GM21528 (cell line): ENCODE data around the gene NFIB.

ENCODE experiments used
- ATAC-seq: cut with Tn5 transposase; IDR thresholded peaks from one replicate; pipeline ENCODE4 v1.9.1; 2021; ENCODE audit warnings: mild to moderate bottlenecking, moderate library complexity; ENCODE audit not compliant: unreplicated experiment, low FRiP score

The NFIB gene

DNA sequence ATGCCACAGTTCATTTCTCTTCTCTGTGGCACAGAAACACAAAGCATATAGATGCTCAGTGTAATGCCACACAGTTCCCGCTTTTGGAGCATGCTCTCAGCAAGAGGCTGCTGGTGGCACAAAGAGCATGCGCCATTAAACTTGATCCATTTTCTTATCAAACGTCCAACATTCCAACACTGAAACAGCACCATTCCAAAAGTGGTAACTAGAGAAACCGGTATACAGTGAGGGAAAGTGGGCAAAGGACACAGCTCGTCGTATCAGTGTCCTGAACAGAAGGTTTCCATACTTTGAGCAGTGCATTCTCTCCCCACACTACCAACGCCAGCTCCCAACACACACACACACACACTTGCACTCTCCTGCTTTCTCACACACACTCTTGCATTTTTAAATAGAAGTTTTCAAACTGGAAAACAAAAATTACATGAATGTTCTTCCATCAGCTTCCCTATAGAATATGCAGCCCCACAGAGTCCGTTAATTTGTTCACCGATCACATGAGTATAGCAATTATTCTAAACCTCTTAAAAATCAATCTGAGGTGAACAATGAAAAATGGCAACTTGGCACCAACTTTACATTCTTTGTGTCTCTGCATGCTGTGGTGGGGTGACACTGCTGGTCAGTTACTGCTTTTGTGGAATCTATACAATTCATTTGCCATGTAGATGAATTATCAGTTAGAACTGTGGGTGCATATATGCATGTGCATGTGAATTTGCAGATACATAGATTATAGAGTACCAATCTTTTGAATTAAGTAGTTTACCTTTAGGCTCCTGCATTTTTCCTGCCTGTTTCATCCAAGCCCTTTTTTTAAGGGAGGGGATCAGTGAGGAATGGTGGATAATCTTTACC lies 5.7 kb downstream of the NFIB start:
- ATAC-seq = no peak

DNA sequence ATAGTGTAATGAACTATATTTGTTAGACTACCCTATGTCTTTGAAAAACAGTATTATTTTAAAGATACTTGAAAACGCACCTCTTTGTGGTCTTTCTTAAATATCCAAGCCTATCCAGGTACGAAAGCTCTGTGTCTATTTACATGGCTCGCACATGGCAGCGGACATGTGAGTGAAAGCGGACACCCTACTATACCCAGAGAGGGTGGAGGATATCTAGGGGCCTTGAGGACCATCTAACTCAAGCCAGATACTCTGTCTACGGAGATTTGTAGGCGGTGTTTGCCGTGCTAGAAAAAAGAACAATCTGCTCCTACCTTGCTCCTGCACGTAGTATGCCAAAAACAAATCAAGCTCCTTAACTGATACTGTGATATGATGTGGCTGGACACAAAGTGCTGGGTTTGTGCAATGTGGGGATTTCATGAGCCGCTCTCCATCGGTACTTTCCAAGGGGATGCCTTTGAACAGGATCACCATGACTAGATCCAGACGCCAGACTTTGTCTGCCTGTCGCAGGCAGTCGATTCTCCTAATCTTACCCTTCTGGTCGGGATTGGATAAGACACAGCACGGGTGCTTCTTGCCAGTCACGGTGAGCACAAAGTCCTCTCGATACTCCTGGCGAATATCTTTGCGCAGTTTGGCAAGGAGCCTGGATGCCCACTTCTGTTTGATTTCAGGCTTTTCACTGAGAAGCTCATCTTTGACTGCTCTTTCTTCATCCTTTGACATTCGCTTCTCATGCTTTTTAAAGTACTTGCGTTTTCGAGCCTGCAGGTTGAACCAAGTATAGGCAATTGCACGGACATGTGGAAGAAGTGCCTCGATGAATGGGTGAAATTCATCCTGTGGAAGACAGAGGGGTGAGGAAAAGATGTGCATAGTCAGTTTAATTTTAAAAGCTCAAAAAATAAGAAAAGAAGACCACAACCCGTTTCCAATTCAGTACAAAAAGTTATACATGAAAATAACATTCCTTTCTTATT lies 7.0 kb downstream of the NFIB start:
- no peak for ATAC-seq

DNA sequence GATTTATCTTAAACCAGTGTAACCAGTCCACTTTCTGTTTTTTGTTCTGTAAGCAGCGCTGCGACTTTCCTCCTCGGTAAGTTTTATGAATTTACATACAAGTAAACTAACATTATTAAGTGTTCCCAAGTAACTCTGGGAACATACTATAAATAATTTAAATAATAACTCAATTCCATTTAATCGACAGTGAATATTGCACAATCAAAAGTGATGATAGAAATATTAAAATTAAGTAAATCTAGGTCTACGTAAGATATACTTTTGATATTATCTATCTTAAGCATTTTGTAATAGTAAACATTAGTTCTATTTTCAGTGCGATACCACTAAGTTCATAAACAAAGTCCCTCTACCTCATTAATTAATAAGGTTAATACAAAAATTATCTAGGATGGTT lies 7.8 kb downstream of the NFIB start:
- ATAC-seq = no peak

DNA sequence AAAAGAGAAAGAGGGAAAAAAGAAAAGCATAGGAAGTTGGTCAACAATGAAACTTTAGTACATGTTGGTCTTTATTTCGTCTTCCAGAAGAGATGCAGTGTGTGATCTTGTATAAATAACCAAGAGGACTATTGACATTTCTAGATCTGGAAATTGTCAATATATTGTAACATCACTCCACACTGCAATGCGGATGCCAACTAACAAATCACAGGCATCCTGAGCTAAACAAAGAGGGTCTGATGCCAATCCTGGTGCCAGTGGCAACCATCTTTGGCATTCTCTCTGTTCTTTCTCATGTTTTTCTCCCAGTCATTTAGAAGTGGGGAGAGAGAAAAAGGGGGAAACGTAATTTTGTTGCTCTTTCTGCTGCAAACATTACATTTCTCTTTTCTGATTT lies 9.7 kb downstream of the NFIB start:
- ATAC-seq = no peak

DNA sequence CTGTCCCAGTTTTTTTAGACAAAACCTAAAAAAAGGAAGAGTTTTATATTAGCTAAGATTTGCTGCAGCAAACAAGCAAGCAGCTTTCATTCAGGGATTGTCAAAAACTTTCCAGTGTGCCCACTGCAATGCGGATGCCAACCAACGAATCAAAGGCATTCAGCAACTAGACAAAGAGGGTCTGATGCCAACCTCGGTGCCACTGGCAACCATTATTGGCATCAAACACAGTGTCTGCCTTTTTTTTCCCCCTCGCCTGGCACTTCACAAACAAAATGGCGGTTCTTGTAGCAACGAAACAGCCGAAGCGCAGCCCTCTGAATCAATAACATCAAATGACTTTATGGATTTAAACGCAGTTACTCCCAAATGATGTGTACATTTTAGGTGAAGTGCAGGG lies 10.4 kb downstream of the NFIB start:
- no peak for ATAC-seq

DNA sequence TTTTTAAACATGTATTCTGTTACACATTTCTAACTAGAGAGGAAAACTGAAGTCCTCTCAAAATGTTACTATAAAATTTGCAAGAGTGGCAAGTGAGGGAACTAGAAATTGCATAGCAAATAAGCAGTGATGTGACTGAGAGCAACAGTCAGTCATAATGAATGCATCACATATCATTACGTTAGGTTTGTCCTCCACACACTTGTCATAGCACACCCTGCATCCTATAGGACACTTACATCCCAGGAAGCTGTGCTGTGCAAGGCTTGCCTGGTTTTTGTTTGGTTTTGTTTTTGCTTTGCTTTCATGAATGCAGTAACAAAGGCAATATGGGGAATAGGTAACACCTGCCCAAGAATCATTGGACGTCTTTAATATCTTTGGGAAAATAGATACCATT lies 10.8 kb downstream of the NFIB start:
- ATAC-seq = no peak

DNA sequence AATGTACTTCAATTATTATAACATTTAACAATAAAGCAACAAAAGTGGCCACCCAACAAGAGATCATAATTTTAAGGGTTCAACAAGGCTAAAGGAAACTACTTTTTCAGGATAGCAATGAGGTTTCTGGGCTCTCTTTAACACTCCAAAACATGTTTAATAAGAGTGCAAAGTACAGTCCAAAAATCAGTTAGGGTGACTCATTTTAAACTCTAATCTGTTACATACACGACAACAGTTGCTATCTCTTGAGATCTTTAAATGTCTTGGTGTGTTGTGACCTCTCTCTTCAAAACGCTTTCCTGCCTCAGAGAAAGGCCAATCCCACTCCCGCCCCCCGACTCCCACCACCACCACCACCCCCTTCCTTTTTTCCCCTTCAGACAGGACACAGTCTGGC lies 11.5 kb downstream of the NFIB start:
- no peak for ATAC-seq

DNA sequence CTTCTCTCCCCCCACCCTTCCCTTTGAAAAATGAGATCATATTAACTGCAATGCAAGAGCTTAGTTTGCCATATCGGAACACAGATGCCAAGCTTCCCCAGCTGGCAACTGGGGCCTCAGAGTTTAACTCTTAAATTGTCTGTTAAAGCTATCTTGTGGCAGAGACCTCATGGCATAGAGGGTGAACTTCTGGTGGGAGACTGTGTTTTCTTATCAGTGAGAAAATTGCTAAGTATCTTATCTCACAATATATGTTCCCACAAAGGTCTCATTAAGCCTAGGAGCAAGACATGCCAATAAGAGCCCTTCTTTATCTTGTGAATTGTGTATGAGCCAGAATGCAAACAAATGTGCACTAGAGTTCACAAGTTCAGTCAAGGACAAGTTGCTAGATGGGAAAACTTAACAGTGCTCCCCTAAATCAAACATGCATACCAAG lies 12.3 kb downstream of the NFIB start:
- ATAC-seq = no peak

DNA sequence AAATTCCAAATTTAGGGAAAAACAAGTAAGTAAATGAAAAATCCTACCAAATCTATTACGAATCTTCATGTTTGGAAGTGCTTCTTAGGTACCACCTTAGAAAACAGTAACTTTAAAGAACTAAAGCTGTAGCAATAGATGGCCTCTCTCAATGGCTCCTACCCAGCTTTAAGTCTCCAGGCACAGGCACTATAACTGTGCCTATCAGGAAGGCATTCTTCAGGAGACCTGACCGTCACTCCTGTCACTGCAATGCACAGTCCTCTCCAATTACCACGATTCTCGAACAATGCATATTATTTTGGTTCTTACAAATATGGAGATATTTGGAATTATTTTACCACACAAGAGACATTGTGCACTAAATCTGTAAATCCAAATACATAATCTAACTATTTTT lies 12.9 kb downstream of the NFIB start:
- no peak for ATAC-seq

DNA sequence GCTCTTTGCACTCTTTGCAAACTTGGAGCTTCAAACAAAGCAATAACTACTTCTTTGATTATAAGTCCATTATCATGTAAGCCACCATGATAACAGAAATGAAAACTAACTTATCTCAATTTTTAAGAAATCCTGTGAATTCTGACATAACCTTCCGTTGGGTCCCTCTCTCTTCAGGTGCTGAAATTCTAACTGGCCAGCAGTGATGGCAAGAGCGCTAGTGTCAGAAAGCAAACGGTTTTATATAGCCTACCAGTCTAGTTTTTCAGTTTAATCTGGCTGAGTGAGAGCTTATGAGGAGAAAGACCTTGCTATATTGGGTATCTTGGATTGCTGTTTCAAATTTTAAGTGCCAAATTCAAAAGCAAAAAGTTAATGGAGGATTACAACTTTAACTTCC lies 13.4 kb downstream of the NFIB start:
- no peak for ATAC-seq

DNA sequence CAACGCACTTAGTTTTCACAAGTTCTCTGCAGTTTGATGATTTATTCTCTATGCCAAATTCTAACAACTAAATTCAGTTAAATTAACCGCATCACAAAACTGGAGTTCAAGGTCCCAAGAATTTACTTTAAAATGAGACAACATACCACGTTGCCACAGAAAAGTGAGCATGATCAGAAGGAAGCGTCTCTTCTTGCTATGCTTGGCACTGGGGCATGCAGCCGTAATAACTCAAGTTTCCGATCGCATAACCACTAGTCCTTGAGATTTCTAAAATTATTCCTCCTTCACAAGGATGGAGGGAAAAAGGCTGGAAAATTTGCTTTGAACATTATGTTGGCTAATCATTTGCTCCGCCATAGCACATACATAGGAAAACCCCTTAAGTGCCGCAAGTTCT lies 13.9 kb downstream of the NFIB start:
- ATAC-seq = no peak

DNA sequence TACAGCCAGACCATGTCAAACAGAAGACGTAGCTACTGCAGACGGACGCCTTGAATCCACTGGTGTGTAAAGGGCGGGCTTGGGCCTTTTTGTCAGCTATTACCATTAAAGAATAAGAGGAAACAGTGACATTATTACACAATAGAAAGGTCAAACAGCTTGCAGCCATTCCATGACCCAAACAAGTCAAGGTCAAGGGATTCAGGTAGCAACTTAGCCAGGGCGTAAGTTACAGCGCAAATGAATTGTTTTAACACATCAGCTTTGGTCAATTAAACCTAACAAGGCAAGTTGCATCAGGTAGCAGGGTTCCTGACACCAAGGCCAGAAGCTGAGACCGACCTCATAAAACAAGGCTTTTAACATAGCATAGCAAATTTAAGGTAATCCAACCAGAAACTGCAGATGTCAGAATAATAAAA lies 15.3 kb downstream of the NFIB start:
- no peak for ATAC-seq

DNA sequence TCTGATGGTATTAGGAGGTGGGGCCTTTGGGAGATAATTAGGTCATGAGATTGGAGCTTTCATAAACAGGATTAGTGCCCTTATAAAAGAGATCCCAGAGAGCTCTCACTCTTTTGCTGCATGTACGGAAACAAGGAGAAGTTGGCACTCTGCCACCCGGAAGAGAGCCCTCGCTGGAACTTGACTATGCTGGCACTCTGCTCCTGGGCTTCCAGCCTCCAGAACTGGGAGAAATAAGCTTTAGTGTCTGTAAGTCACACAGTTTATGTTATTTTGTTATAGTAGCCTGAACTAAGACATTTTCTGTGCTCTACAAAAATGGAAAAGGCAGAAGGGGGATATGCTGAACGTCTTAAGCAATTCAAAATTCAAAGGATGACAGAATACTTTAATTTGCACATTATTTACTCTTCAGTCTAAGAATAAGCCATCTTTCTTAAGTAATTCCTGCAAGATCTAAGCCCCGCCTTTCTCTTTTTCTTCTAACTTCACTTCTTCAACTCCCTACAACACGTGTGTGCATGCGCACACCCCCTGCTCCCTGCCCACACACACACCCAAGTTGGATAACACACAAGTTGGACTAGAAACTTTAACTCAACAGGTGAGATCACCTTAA lies 17.3 kb downstream of the NFIB start:
- ATAC-seq = no peak

DNA sequence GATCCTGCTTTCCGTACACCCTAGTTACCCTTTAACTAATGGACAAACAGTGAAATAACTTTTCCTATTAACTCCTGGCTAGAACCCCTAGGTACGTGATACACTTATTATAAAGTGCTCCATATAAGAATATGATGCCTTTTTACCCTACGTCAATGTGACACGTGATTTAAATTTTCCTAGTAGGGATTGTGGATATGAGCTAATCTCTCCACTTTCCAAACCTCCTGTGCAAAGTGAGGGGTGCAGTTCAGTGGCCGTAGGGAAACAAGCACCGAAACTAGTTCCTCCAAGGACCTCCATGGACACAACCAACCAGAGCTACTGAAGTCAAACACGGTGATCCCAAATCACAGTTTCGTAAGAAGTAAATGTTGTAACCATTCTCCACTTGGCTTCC lies 19.3 kb downstream of the NFIB start:
- no peak for ATAC-seq

DNA sequence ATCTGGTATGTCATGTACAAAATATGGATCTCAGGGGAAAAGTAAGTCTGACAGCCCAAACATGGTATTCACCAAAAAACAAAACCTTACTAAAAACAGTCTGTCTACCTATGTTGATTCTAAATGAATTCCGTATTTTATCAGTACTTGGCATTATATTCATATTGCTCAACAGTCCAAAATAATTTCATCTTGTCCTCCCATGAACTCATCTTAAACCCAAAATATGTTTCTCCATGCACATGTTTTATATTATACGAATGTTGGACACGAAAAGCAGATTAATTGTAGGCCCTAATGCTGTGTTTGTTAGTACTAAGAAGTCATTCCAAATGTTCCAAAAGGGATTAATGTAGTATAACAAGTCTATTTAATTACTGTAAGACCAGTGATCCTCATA lies 20.1 kb downstream of the NFIB start:
- ATAC-seq = no peak

DNA sequence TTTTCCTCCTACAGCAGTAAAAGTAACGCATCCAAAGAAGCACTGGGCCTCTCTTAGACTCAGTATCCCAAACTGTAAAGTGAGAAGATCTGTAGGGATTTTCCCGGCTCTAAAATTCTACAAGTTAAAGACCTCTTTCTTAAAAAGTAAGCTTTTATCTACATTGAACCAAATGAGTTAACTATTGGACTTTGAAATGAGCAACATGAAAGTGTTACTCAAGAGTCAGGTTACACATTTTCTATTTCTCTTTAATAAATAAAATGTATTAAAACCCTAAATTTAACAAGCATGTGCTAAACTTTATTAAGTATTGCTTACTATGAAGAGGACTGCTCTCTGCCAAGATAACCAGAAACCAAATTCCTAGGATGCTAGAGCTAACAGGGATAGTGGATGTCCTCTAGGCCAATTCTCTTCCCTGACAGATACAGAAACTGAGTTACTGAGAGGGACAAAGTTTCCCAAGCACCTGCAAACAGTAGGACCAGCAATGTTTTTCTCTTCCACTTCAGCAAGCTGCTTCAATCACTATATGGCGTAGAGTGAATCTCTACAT lies 21.7 kb downstream of the NFIB start:
- ATAC-seq = no peak

DNA sequence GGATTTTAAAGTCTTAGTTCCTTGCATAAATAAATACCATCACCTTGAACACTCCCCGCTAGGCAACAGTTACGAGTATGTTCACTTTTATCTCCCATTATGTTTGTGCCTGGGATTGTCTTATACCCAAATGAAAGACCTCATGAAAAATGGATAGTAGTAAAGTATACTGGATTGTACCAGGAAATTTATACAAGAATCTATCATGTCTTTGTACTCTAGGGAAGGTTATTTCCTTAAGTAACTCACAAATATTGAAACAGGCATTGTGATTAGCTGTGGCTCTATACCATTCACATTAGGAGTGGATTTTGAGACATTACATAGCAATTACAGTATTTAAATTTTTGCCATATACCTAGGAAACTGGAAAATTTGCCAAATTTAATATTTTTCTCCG lies 24.0 kb downstream of the NFIB start:
- ATAC-seq = no peak

DNA sequence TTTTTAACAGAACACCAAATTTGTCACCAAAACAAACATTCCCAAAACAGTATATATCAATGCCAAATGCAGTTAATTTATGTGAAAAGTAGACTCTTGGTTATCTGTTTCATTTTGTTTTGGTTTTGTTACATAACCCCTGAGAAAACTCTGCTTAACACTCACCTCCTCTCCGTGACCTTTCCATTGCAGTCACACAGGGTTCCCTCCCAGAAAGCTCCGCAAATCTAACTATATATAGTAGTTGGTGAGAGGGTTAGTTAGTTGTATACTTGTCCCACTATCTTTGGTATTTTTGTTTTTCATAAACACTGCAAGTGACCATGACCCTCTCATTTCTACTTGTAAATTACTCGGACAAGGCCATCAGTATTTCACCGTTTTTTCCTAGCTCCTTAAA lies 25.5 kb downstream of the NFIB start:
- ATAC-seq = no peak

DNA sequence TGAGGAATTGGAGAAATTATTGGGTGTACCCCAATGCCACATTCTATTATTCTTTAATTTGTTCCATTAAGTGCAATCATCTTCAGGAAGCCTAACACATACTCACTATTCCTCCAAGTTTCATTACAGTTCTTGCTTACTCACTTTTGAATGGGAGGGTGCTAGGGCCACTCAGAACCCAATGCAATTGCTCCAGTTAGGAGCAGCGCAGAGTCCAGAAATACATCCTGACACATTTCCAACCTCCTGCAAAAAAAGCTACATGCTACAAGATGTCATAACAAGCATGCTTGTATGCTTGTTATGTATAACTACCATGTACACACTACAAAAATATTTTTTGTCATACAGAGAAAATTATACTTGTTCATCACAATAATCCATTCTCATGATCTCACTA lies 27.8 kb downstream of the NFIB start:
- ATAC-seq = no peak

DNA sequence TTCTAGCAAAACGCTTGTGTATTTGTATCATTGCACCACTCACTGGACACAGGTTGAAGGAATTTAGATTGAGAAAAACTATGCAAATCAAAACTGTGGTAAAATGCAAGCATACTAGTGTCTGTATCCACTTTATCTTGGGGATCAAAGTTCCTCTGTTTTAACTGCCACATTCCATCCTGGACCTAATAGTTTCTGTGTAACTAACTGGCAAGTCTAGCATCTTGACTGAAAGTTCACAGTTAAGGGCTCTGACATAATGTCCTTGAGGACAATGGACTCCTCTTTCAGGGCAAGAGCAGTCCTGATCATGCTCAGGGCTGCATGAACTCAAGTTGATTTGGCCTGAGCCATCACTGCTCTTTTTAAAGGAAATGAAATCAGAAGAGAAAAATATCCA lies 30.7 kb downstream of the NFIB start:
- ATAC-seq = no peak

DNA sequence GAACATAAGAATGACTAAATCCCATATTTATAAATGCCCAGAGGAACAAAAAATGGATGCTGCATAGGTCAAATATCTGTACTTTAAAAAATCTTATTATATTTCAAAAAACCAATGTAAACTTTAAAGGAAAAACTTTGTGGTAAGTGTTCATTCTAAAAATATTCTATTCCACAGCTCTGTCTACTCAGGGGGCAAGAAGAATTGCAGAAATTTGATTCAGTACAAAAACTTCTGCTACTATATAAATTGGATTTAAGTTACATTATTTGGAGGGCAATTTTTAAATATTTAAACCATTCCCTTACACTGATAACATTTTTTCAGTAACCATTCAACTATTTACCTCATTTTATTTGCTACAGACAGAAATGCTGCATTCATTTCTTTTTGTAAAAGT lies 32.1 kb downstream of the NFIB start:
- no peak for ATAC-seq
